Keratinocyte (primary cell): ENCODE results near the gene CIRBP.

Experiments used
- CTCF ChIP-seq, 3 experiments: IDR thresholded peaks in 1 of 3; conservative IDR thresholded peaks in 1 of 3; optimal IDR thresholded peaks in 1 of 3; 2 replicates in 2 of 3; 3 replicates in 1 of 3; pipeline versions ENCODE3 to v1.5.1; 2011; ENCODE audit warnings: low read length in 3 of 3, mild to moderate bottlenecking in 3 of 3, moderate library complexity in 2 of 3, control low read depth in 1 of 3, inconsistent platforms in 1 of 3; ENCODE audit not compliant: insufficient read depth in 2 of 3; ENCODE audit errors: extremely low read depth in 1 of 3
- EZH2 ChIP-seq: IDR thresholded peaks from one replicate; pipeline ENCODE4 v1.6.1; 2012; ENCODE audit warnings: inconsistent platforms, mild to moderate bottlenecking, low read length, moderate library complexity

GRCh38 chr19:1225440-1226226, 43.5 kb upstream of the CIRBP start:
- TF ChIP-seq CTCF (optimal IDR thresholded peaks at IDR 0.05 in 1 of 3, IDR thresholded peaks at IDR 0.05 in 1 of 3, conservative IDR thresholded peaks at IDR 0.05 in 1 of 3; ENCODE audit: extremely low read depth in 1 of 3, insufficient read depth in 2 of 3, low read length in 3 of 3) (no peak), EZH2 (no peak)
